Liver (tissue), 9 donors: ENCODE measurements around the gene RPUSD2. TPM values are rescaled to one million over a fixed set of nuclear protein-coding genes. Genes with fewer than 3 reads are reported as not detected.

ENCODE experiments used
- DNase-seq: peaks from one replicate; pipeline ENCODE4 v3.0.0-alpha.2; 2017; ENCODE audit warnings: low spot score
- H3K27ac ChIP-seq, 2 donors: one replicate each; pipeline ENCODE4 v1.7.0; 2013; ENCODE audit warnings: inconsistent platforms in 2 of 2, low read length in 2 of 2, control low read depth in 1 of 2, low read depth in 1 of 2, mild to moderate bottlenecking in 1 of 2
- H3K27me3 ChIP-seq, 4 donors: one replicate each; pipeline versions ENCODE4 v1.6.1 to v1.7.0; 2013; ENCODE audit warnings: low read length in 3 of 4, inconsistent platforms in 1 of 4, mild to moderate bottlenecking in 1 of 4, moderate library complexity in 1 of 4; ENCODE audit not compliant: control insufficient read depth in 4 of 4, insufficient read depth in 4 of 4
- H3K36me3 ChIP-seq, 4 donors: one replicate each; pipeline versions ENCODE4 v1.6.1 to v1.7.0; 2013; ENCODE audit warnings: low read length in 3 of 4, mild to moderate bottlenecking in 3 of 4, low read depth in 1 of 4, moderate library complexity in 1 of 4; ENCODE audit not compliant: control insufficient read depth in 4 of 4, insufficient read depth in 3 of 4
- H3K4me1 ChIP-seq, 4 donors: one replicate each; pipeline versions ENCODE4 v1.6.1 to v1.7.0; 2013; ENCODE audit warnings: low read length in 3 of 4, mild to moderate bottlenecking in 3 of 4, moderate library complexity in 1 of 4; ENCODE audit not compliant: control insufficient read depth in 4 of 4, insufficient read depth in 4 of 4
- H3K4me3 ChIP-seq, 3 donors: one replicate each; pipeline versions ENCODE4 v1.6.1 to v1.7.0; 2013; ENCODE audit warnings: low read length in 3 of 3, control low read depth in 1 of 3, low read depth in 1 of 3, mild to moderate bottlenecking in 1 of 3
- H3K9ac ChIP-seq, 2 donors: one replicate each; pipeline ENCODE4 v1.7.0; 2013; ENCODE audit warnings: low read length in 2 of 2, mild to moderate bottlenecking in 2 of 2, moderate library complexity in 2 of 2, control low read depth in 1 of 2, low read depth in 1 of 2
- H3K9me3 ChIP-seq, 4 donors: one replicate each; pipeline versions ENCODE4 v1.6.1 to v1.7.0; 2013; ENCODE audit warnings: low read length in 3 of 4; ENCODE audit not compliant: control insufficient read depth in 4 of 4
- ATF3 ChIP-seq: IDR thresholded peaks from 2 replicates; pipeline ENCODE4 v1.6.1; 2016; ENCODE audit warnings: antibody characterized with exemption
- CTCF ChIP-seq: fragments of 150-350 bp; IDR thresholded peaks from 2 replicates; pipeline ENCODE4 v1.5.1; 2017; ENCODE audit warnings: improper control_type of control experiment, low read depth, low read length; ENCODE audit not compliant: missing input control
- EGR1 ChIP-seq, 2 donors: IDR thresholded peaks; 2 replicates each; pipeline ENCODE4 v1.6.1; 2016 to 2018; ENCODE audit warnings: antibody characterized with exemption in 2 of 2, low read depth in 2 of 2
- FOXA1 ChIP-seq: IDR thresholded peaks from 2 replicates; pipeline ENCODE4 v1.6.1; 2016; ENCODE audit warnings: antibody characterized with exemption
- FOXA2 ChIP-seq: IDR thresholded peaks from 2 replicates; pipeline ENCODE4 v1.6.1; 2016; ENCODE audit warnings: antibody characterized with exemption
- HNF4A ChIP-seq, 2 donors: conservative IDR thresholded peaks; 2 replicates each; pipeline ENCODE4 v1.6.1; 2016; ENCODE audit warnings: antibody characterized with exemption in 2 of 2, mild to moderate bottlenecking in 2 of 2
- HNF4G ChIP-seq: IDR thresholded peaks from 2 replicates; pipeline ENCODE4 v1.6.1; 2016; ENCODE audit warnings: antibody characterized with exemption
- JUND ChIP-seq, 2 donors: IDR thresholded peaks; 2 replicates each; pipeline ENCODE4 v1.6.1; 2016; ENCODE audit warnings: antibody characterized with exemption in 2 of 2
- MAX ChIP-seq: IDR thresholded peaks from 2 replicates; pipeline ENCODE4 v1.6.1; 2016; ENCODE audit warnings: antibody characterized with exemption
- NR2F2 ChIP-seq: IDR thresholded peaks from 2 replicates; pipeline ENCODE4 v1.6.1; 2016; ENCODE audit warnings: antibody characterized with exemption
- RAD21 ChIP-seq, 2 donors: IDR thresholded peaks; 2 replicates each; pipeline ENCODE4 v1.6.1; 2016; ENCODE audit warnings: antibody characterized with exemption in 2 of 2, mild to moderate bottlenecking in 2 of 2
- REST ChIP-seq: IDR thresholded peaks from 2 replicates; pipeline ENCODE4 v1.6.1; 2016; ENCODE audit warnings: antibody characterized with exemption, mild to moderate bottlenecking
- RXRA ChIP-seq, 2 donors: IDR thresholded peaks; 2 replicates each; pipeline ENCODE4 v1.6.1; 2017 to 2018; ENCODE audit warnings: antibody characterized with exemption in 2 of 2, mild to moderate bottlenecking in 1 of 2
- SP1 ChIP-seq: IDR thresholded peaks from 2 replicates; pipeline ENCODE4 v1.6.1; 2018; ENCODE audit warnings: antibody characterized with exemption, mild to moderate bottlenecking
- TAF1 ChIP-seq: conservative IDR thresholded peaks from 2 replicates; pipeline ENCODE4 v1.6.1; 2016; ENCODE audit warnings: antibody characterized with exemption, mild to moderate bottlenecking
- YY1 ChIP-seq: IDR thresholded peaks from 2 replicates; pipeline ENCODE4 v1.6.1; 2016; ENCODE audit warnings: antibody characterized with exemption, mild to moderate bottlenecking
- WGBS: extraction: QIAGEN DNeasy Blood & Tissue Kit; methylation state at CpG from one replicate; pipeline ENCODE4 v1.1.7; 2013; 5-methylcytosine and 5-hydroxymethylcytosine counted together
- polyA plus RNA-seq, 2 donors: library from polyadenylated mRNA; stranded (reverse) in 1 of 2; unstranded in 1 of 2; fragments of 200-250 nt in 1 of 2; fragments of >200 nt in 1 of 2; fragmentation: Nextera tagmentation in 1 of 2; extraction: Ambion mirVana in 1 of 2; gene quantifications; one replicate each; pipeline versions ENCODE4 v1.2.1 to v1.2.3, GENCODE V29; 2013 to 2015
- total RNA-seq, 2 donors: library from RNA; depleted of rRNA; stranded (reverse); fragments of >200 nt; gene quantifications; one replicate each; pipeline ENCODE4 v1.2.3, GENCODE V29; 2014
- donor health status: healthy.
- donor health status: healthy.
- donor health status: healthy.
- donor health status: healthy.
- donor health status: healthy.

The RPUSD2 gene
- total and polyA plus RNA-seq, 4 donors, result 5.3 to 7.6 (median 6.6) TPM

- no peak for TF ChIP-seq REST
These were observed 13.2 kb upstream of the RPUSD2 start (continued) for GRCh38 chr15:40555876-40556275.

- Histone ChIP-seq H3K4me3 (no peak overlapping the region), H3K4me1 (peaks cover 3 to 7% (median 5%) of the 10 kb centered on the region in 4 donors), H3K9me3 (no peaks in the 10 kb centered on the region), H3K27me3 (no peaks in the 10 kb centered on the region), H3K27ac (no peak overlapping the region), H3K36me3 (peaks cover 9 to 18% (median 15%) of the 10 kb centered on the region in 4 donors), H3K9ac (no peak overlapping the region)
- 92% methylated on average over 6 of the region's 6 CpGs for WGBS
- DNase-seq, result peak; percentile 49
- TF ChIP-seq NR2F2 (no peak), HNF4A (conservative IDR thresholded peaks at IDR 0.05) (no peak), CTCF (no peak), HNF4G (no peak), EGR1 (IDR thresholded peaks at IDR 0.05; ENCODE audit: low read depth in 2 of 2) (no peak), RXRA (IDR thresholded peaks at IDR 0.05) (no peak)
These were observed 10.0 kb upstream of the RPUSD2 start for GRCh38 chr15:40558952-40559742.

- peaks cover 0 to 5% (median 4%) of the 10 kb centered on the region in 4 donors for H3K36me3 ChIP-seq
- 99% methylated on average over 2 of the region's 2 CpGs for WGBS
- no peaks in the 10 kb centered on the region for H3K27me3 ChIP-seq
- H3K9me3 ChIP-seq, result no peaks in the 10 kb centered on the region
- no peak overlapping the region for H3K4me3 ChIP-seq
- no peak for DNase-seq
- H3K4me1 ChIP-seq, result peaks cover 3 to 14% (median 9%) of the 10 kb centered on the region in 4 donors
- H3K9ac ChIP-seq, result no peak overlapping the region
- no peak overlapping the region for H3K27ac ChIP-seq
- no peak for TF ChIP-seq FOXA2
- TF ChIP-seq MAX, result no peak
- no peak for TF ChIP-seq HNF4A (conservative IDR thresholded peaks at IDR 0.05)
- no peak for TF ChIP-seq YY1
- no peak for TF ChIP-seq RXRA (IDR thresholded peaks at IDR 0.05)
- TF ChIP-seq FOXA1, result no peak
- no peak for TF ChIP-seq REST
- TF ChIP-seq EGR1 (IDR thresholded peaks at IDR 0.05; ENCODE audit: low read depth in 2 of 2), result no peak
- no peak for TF ChIP-seq SP1
- TF ChIP-seq RAD21 (IDR thresholded peaks at IDR 0.05), result no peak
- TF ChIP-seq CTCF, result no peak
- no peak for TF ChIP-seq ATF3
- TF ChIP-seq JUND (IDR thresholded peaks at IDR 0.05), result no peak
- TF ChIP-seq TAF1, result no peak
These were observed 6.4 kb upstream of the RPUSD2 start for GRCh38 chr15:40562691-40563090.
